Retina (tissue), 1 donor: ENCODE data around the gene TENM4.
A peak's percentile ranks its signal among the peaks of the same experiment; 100 is the strongest.
"Not testable (repeated sequence)": the region's sequence is repeated elsewhere in the genome, so short reads cannot be mapped to it uniquely, and the experiment has no call there.

Experiments
- DNase-seq: peaks from one replicate; pipeline ENCODE4 v3.0.0-alpha.2; 2016

Gene TENM4

DNA sequence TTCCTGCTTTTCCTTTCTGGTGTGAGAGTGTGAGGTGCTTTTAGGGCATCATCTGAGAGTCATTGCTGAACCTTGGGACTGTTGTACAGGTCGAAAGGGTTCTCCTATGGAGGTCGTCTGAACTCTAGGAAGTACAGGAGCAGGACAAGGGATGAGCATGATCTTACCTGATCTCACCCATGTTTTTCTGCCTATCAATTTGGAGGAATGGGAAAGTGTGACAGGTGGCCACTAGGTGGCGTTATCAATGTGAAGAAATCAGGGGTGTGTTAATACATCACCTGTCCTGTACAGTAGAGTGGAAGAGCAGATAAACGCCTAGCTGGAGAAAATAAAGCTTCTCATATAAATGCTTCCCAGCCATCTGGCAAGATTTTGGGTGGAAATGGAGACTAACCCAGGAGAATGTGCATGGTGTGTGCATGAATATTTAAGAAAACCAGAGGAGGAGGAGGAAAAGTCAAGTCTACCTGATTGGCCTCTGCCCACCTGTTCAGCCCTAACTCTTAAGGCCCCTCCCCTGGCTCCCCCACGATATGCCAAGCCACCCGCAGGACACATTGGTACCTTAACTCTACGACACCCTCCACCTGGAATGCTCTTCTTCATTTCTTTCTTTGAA lies 794.2 kb downstream of the TENM4 start:
- DNase-seq = peak; percentile 59

GRCh38 chr11:78645226-78646202 lies 795.3 kb downstream of the TENM4 start:
- DNase-seq = peak; percentile 88

- DNase-seq = no peak
Measured at GRCh38 chr11:78643676-78644056, 797.2 kb downstream of the TENM4 start.

DNA sequence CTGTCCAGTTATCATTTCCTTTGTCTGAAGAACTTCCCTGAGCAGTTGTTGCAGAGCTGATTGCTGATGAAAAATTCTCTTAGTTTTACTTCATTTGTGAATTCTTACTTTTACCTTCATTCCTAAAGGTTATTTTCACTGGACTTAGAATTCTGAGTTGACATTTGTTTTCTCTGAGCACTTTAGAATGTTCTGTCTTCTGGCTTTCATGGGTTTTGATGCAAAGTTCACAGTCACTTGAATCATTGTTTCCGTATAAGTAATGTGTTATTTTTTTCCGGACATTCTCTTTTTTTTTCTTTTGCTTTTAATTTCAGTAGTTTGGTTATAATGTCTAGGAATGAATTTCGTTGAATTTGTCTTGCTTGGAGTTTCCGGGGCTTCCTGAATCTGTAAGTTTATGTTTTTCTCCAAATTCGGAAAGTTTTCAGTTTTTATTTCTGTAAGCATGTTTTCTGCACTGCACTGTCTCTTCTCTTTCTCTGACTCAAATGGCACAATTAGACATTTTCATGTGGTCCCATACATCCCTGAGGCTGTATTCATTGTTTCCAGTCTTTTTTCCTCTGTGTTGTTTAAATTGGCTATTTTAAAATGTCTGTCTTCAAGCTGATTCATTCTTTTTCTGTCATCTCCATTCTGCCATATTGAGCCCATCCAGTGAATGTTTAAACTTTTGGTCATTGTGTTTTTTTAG lies 797.7 kb downstream of the TENM4 start:
- no peak for DNase-seq

GRCh38 chr11:78641541-78641940 lies 799.3 kb downstream of the TENM4 start:
- DNase-seq = no peak

DNA sequence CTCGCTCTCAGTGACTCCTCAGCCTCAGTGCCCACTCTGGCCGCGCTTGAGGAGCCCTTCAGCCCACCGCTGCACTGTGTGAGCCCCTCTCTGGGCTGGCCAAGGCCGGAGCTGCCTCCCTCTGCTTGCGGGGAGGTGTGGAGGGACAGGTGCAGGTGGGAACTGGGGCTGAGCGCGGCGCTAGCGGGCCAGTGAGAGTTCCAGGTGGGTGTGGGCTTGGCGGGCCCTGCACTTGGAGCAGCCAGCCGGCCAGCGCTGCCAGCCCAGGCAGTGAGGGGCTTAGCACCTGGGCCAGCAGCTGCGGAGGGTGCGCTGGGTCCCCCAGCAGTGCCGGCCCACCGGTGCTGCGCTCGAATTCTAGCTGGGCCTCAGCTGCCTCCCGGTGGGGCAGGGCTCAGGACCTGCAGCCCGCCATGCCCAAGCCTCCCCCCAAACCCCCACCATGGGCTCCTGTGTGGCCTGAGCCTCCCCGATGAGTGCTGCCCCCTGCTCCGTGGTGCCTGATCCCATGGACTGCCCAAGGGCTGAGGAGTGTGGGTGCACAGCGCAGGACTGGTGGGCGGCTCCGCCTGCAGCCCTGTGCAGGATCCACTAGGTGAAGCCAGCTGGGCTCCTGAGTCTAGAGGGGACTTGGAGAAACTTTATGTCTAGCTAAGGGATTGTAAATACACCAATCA lies 802.0 kb downstream of the TENM4 start:
- DNase-seq = no peak

DNA sequence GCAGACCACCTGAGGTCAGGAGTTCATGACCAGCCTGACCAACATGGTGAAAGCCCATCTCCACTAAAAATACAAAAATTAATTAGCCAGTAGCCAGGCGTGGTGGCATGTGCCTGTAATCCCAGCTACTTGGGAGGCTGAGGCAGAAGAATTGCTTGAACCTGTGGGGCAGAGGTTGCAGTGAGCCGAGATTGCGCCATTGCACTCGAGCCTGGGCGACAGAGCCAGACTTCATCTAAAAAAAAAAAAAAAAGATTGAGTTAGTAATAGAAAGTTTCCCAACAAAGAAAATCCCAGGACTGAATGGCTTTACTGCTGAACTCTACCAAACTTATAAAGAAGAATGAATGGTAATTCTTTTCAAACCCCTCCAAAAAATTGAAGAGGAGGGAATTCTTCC lies 803.3 kb downstream of the TENM4 start:
- not testable (repeated sequence) for DNase-seq

- DNase-seq = no peak
Measured at GRCh38 chr11:78635814-78636506, 804.9 kb downstream of the TENM4 start.

- no peak for DNase-seq
Measured at GRCh38 chr11:78633516-78634310, 807.1 kb downstream of the TENM4 start.

DNA sequence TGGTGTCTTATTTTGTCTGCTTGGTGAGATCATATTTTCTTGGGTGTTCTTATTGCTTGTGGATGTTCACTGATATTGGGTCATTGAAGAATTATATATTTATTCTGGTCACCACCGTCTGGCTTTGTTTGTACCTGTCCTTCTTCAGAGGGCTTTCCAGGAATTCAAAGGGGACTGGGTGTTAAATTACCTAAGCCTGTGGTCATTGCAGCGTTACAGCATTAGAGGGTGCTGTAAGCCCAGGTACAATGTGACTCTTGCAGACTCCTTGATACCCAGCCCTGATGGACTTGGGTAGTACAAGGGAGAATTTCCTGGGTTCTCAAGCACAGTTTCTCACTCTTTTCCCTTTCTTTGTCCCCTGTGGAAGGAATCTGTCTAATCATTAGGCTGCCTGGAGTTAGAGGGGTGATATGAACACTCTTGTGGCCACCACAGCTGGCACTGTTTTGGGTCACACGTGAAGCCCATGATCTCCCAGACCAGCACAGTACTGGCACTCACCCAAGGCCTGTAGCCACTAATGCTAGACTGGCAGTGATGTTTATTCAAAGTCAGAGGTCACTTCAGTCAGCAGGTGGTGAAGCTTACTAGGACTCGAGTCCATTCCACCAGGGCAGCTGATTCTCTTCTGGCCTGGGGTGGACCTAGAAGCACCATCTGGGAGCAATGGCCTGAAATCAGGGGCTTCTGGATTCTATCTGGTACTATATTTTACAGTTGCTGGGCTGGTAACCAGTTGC lies 810.1 kb downstream of the TENM4 start:
- no peak for DNase-seq

DNA sequence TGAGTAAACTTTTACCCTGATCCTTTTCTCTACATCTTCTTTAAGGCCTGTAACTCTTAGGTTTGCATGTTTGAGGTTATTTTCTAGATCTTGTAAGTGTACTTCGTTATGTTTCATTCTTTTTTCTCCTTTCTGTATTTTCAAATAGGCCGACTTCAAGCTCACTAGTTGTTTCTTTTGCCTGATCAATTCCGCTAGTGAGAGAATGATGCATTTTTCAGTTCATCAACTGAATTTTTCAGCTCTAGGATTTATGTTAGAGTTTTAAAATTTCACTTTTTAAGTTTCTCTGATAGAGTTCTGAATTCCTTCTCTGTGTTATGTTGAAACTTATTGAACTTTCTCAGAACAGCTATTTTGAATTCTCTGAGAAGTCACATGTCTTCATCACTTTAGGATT lies 810.7 kb downstream of the TENM4 start:
- DNase-seq = no peak

GRCh38 chr11:78622666-78623065 lies 818.2 kb downstream of the TENM4 start:
- no peak for DNase-seq

DNA sequence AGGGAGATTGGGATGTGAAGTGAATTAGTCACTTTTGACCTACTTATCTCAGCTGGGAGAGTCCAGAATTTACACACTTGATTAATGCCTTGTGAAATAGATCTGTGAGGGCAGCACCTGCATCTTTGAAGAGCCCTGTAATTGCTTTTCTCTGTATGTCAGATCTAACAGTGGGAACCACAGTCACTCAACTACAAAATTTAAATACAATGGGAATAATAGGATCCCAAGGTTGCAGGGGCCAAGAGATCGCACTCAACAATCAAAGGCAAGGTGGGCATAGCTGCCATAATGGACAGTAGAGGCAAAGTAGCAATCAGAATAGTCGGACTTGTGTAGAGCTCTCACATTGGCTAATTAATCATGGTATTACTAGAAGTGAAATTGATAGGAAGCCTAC lies 820.7 kb downstream of the TENM4 start:
- DNase-seq = no peak

GRCh38 chr11:78615724-78616123 lies 825.1 kb downstream of the TENM4 start:
- no peak for DNase-seq

DNA sequence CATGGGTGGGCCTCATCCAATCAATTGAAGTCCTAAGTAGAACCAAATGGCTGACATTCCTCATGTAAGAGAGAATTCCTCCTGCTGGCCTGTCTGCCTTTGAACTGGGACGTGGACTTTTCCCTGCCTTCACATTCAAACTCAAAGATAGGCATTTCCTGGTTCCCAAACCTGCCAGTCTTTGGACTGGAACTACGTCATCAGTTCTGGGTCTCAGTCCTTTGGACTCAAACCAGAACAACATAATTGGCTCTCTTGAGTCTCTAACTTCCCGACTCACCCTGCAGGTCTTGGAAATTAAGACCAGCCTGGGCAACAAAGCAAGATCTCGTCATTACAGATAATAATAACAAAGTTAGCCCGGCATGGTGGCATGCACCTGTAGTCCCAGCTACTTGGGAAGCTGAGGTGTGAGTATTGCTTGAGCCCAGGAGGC lies 827.4 kb downstream of the TENM4 start:
- DNase-seq = no peak

DNA sequence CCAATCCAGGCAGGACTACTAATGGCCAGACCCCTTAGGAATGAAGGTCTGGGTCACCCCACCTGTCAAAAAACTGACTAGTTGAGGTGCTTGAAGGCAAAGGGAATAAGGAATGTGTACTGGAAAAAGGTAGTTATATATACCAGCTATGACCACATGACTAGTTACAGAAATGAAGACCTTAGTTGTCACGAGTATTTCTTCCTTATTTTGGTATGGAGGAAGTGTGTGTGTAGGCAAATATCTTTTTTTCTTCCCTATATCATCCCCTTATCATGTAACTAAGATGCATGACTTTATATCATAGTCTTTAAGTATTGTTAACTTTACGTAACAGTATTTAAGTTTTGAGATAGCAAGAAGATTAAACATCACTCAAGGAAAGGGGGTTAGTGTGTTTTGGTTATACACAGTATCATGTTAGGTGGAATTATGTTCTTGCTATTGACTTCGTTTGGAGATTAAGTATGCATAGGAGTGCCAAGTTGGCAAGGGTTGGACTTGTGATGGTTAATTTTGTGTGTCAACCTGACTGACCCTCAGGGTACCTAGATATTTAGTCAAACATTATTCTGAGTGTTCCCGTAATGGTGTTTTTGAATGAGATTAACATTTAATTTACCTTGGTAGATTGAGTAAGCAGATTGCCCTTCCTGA lies 828.0 kb downstream of the TENM4 start:
- DNase-seq = no peak

- not testable (repeated sequence) for DNase-seq
Measured at GRCh38 chr11:78609321-78609720, 831.5 kb downstream of the TENM4 start.

DNA sequence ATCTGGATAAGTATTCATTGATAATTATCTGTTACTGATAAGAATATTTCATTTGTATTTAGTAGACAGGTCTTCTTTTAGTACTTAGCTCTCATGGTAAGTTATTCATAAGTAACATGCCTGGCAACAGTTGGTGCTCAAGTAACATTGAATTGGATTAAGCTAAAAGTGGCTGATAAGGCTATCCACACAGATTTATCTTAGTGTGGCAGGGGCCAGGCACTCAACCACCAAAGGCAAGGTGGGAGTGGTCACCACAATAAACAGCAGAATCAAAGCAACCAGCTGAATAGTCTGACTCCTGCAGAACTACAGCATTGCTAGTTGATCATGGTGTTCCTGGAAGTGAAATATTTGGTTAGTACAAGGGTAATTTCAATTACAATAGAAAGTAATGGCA lies 833.1 kb downstream of the TENM4 start:
- DNase-seq = no peak

- DNase-seq = no peak
Measured at GRCh38 chr11:78606667-78607066, 834.2 kb downstream of the TENM4 start.

- no peak for DNase-seq
Measured at GRCh38 chr11:78605296-78605695, 835.5 kb downstream of the TENM4 start.
